GM12878 (cell line): ENCODE measurements around the gene RNU5B-1.

Experiments
- EZH2 ChIP-seq: IDR thresholded peaks from 2 replicates; pipeline ENCODE4 v1.6.1; 2012; ENCODE audit warnings: low read depth, mild to moderate bottlenecking, control low read depth, inconsistent platforms, low read length, borderline replicate concordance; ENCODE audit not compliant: control insufficient read depth
- LARP7 ChIP-seq: fragments of 450-650 bp; IDR thresholded peaks from 2 replicates; pipeline ENCODE4 v1.6.1; 2017; ENCODE audit warnings: mild to moderate bottlenecking
- MYB ChIP-seq: fragments of 150-350 bp; IDR thresholded peaks from 2 replicates; pipeline ENCODE4 v1.6.1; 2014; ENCODE audit warnings: mild to moderate bottlenecking, low read depth, low read length, borderline replicate concordance
- POLR2AphosphoS5 ChIP-seq: IDR thresholded peaks from 2 replicates; pipeline ENCODE4 v1.6.1; 2011; ENCODE audit warnings: mild to moderate bottlenecking, low read length, inconsistent platforms
- POU2F2 ChIP-seq: IDR thresholded peaks from 3 replicates; pipeline ENCODE4 v1.6.1; 2011; ENCODE audit warnings: low read depth, mild to moderate bottlenecking, low read length, borderline replicate concordance
- TF ChIP-seq, protein P1 (sequence below): IDR thresholded peaks from 2 replicates; pipeline ENCODE4 v1.6.1; 2011; ENCODE audit warnings: low read depth, mild to moderate bottlenecking, low read length, moderate library complexity, borderline replicate concordance; ENCODE audit errors: extremely low read depth

DNA sequence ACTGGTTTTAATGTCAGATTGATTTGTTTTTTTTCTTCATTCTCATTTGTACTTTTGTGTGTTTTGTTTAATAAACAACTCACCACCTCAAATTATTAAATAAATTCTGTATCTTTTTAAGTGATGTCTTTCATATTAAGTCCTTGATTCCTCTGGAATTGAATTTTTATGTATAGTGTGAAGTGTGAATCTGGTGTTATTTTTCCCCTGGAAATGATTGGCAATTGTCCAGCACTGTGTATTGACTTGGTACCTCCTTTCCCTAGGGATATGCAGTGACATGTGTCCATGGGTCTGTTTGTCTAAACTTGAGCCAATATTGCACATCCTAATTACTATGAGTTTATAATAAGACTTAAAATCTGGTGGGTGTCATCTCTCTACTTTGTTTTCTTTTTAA is 2.1 kb downstream of the RNU5B-1 start:
- TF ChIP-seq EZH2 (no peak), POLR2AphosphoS5 (no peak), MYB (no peak), POU2F2 (no peak), LARP7 (no peak)
- TF ChIP-seq, protein P1, sequence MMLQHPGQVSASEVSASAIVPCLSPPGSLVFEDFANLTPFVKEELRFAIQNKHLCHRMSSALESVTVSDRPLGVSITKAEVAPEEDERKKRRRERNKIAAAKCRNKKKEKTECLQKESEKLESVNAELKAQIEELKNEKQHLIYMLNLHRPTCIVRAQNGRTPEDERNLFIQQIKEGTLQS = no peak
